Measurements from ENCODE around the gene CGNL1. TPM values are rescaled to one million over a fixed set of nuclear protein-coding genes. Genes with fewer than 3 reads are reported as not detected.

CGNL1 gene
- total and polyA plus RNA-seq, 5 experiments from 2014 or later = not detected

GRCh38 chr15:57422113-57422754 is 45.9 kb downstream of the CGNL1 start:
- no peak for DNase-seq
- POLR2A ChIA-PET = no interaction called here
- Mint-ChIP-seq H3K36me3 (no peaks in the 10 kb centered on the region), H3K4me3 (no peak overlapping the region), H3K27me3 (peaks cover 0 to 14% (median 2%) of the 10 kb centered on the region in 5 donors), H3K4me1 (no peaks in the 10 kb centered on the region), H3K9me3 (peaks cover 0 to 2% (median 0%) of the 10 kb centered on the region in 9 donors), H3K27ac (no peak overlapping the region)
- no peak for ATAC-seq

- DNase-seq (no peak), ATAC-seq (no peak)
- Mint-ChIP-seq H3K4me1 (no peaks in the 10 kb centered on the region), H3K27me3 (peaks cover 0 to 21% (median 2%) of the 10 kb centered on the region in 5 donors), H3K9me3 (peaks cover 0 to 2% (median 0%) of the 10 kb centered on the region in 9 donors), H3K36me3 (no peaks in the 10 kb centered on the region), H3K27ac (peak overlapping the region in 1 of 10 donors; percentile 16), H3K4me3 (no peak overlapping the region)
- POLR2A ChIA-PET = no interaction called here
Measured at GRCh38 chr15:57423599-57424140, 47.4 kb downstream of the CGNL1 start.

GRCh38 chr15:57424628-57425405 is 48.5 kb downstream of the CGNL1 start:
- H3K4me3 Mint-ChIP-seq = no peak overlapping the region
- ATAC-seq (no peak), DNase-seq (no peak)
- peaks cover 0 to 2% (median 0%) of the 10 kb centered on the region in 9 donors for H3K9me3 Mint-ChIP-seq
- peaks cover 0 to 21% (median 2%) of the 10 kb centered on the region in 5 donors for H3K27me3 Mint-ChIP-seq
- no peaks in the 10 kb centered on the region for H3K36me3 Mint-ChIP-seq
- no peaks in the 10 kb centered on the region for H3K4me1 Mint-ChIP-seq
- H3K27ac Mint-ChIP-seq = no peak overlapping the region
- POLR2A ChIA-PET = no interaction called here

GRCh38 chr15:57425842-57426241 is 49.5 kb downstream of the CGNL1 start:
- Mint-ChIP-seq H3K4me1 (no peaks in the 10 kb centered on the region), H3K27me3 (peaks cover 0 to 21% (median 2%) of the 10 kb centered on the region in 5 donors), H3K27ac (no peak overlapping the region), H3K9me3 (peaks cover 0 to 2% (median 0%) of the 10 kb centered on the region in 9 donors), H3K36me3 (no peaks in the 10 kb centered on the region), H3K4me3 (no peak overlapping the region)
- DNase-seq (no peak), ATAC-seq (no peak)
- POLR2A ChIA-PET = no interaction called here

GRCh38 chr15:57427367-57427821 is 51.1 kb downstream of the CGNL1 start:
- Mint-ChIP-seq H3K4me3 (no peak overlapping the region), H3K4me1 (no peaks in the 10 kb centered on the region), H3K36me3 (no peaks in the 10 kb centered on the region), H3K27ac (no peak overlapping the region), H3K27me3 (peaks cover 0 to 24% (median 3%) of the 10 kb centered on the region in 5 donors), H3K9me3 (peaks cover 0 to 2% (median 0%) of the 10 kb centered on the region in 9 donors)
- POLR2A ChIA-PET = no interaction called here
- DNase-seq (no peak), ATAC-seq (no peak)

- Mint-ChIP-seq H3K4me1 (no peaks in the 10 kb centered on the region), H3K36me3 (no peaks in the 10 kb centered on the region), H3K27ac (no peak overlapping the region), H3K27me3 (peaks cover 0 to 17% (median 3%) of the 10 kb centered on the region in 5 donors), H3K9me3 (no peaks in the 10 kb centered on the region), H3K4me3 (no peak overlapping the region)
- POLR2A ChIA-PET = no interaction called here
- ATAC-seq (no peak), DNase-seq (no peak)
Measured at GRCh38 chr15:57432141-57432741, 55.9 kb downstream of the CGNL1 start.

GRCh38 chr15:57436166-57436565 is 59.9 kb downstream of the CGNL1 start:
- POLR2A ChIA-PET = no interaction called here
- DNase-seq (no peak), ATAC-seq (no peak)
- H3K27me3 Mint-ChIP-seq = peaks cover 0 to 13% (median 3%) of the 10 kb centered on the region in 5 donors
- peaks cover 0 to 4% (median 0%) of the 10 kb centered on the region in 4 donors for H3K4me1 Mint-ChIP-seq
- no peak overlapping the region for H3K4me3 Mint-ChIP-seq
- H3K9me3 Mint-ChIP-seq = no peaks in the 10 kb centered on the region
- H3K27ac Mint-ChIP-seq = no peak overlapping the region
- H3K36me3 Mint-ChIP-seq = no peaks in the 10 kb centered on the region

- ATAC-seq (no peak), DNase-seq (no peak)
- peaks cover 0 to 4% (median 0%) of the 10 kb centered on the region in 4 donors for H3K4me1 Mint-ChIP-seq
- H3K9me3 Mint-ChIP-seq = no peaks in the 10 kb centered on the region
- no peak overlapping the region for H3K27ac Mint-ChIP-seq
- no peaks in the 10 kb centered on the region for H3K36me3 Mint-ChIP-seq
- no peak overlapping the region for H3K4me3 Mint-ChIP-seq
- H3K27me3 Mint-ChIP-seq = peaks cover 0 to 13% (median 3%) of the 10 kb centered on the region in 5 donors
- POLR2A ChIA-PET = no interaction called here
Measured at GRCh38 chr15:57436961-57437360, 60.7 kb downstream of the CGNL1 start.

GRCh38 chr15:57437564-57437963 is 61.3 kb downstream of the CGNL1 start:
- POLR2A ChIA-PET = no interaction called here
- no peak for DNase-seq
- no peak for ATAC-seq
- no peak overlapping the region for H3K27ac Mint-ChIP-seq
- H3K36me3 Mint-ChIP-seq = no peaks in the 10 kb centered on the region
- H3K4me1 Mint-ChIP-seq = peaks cover 0 to 4% (median 0%) of the 10 kb centered on the region in 4 donors
- H3K4me3 Mint-ChIP-seq = no peak overlapping the region
- H3K27me3 Mint-ChIP-seq = peaks cover 0 to 10% (median 3%) of the 10 kb centered on the region in 5 donors
- no peaks in the 10 kb centered on the region for H3K9me3 Mint-ChIP-seq

- no peak overlapping the region for H3K4me3 Mint-ChIP-seq
- H3K9me3 Mint-ChIP-seq = no peaks in the 10 kb centered on the region
- no peak for DNase-seq
- H3K27ac Mint-ChIP-seq = no peak overlapping the region
- H3K4me1 Mint-ChIP-seq = peaks cover 0 to 4% (median 0%) of the 10 kb centered on the region in 4 donors
- no peaks in the 10 kb centered on the region for H3K36me3 Mint-ChIP-seq
- peaks cover 0 to 10% (median 4%) of the 10 kb centered on the region in 5 donors for H3K27me3 Mint-ChIP-seq
- POLR2A ChIA-PET = no interaction called here
- ATAC-seq = no peak
Measured at GRCh38 chr15:57438166-57438565, 61.9 kb downstream of the CGNL1 start.

GRCh38 chr15:57439128-57440027 is 63.1 kb downstream of the CGNL1 start:
- POLR2A ChIA-PET = no interaction called here
- no peak for DNase-seq
- H3K27ac Mint-ChIP-seq = peak overlapping the region in 1 of 10 donors; percentile 71
- H3K27me3 Mint-ChIP-seq = peaks cover 0 to 7% (median 5%) of the 10 kb centered on the region in 5 donors
- H3K9me3 Mint-ChIP-seq = no peaks in the 10 kb centered on the region
- H3K4me1 Mint-ChIP-seq = peaks cover 0 to 4% (median 0%) of the 10 kb centered on the region in 4 donors
- no peak overlapping the region for H3K4me3 Mint-ChIP-seq
- ATAC-seq = no peak
- no peaks in the 10 kb centered on the region for H3K36me3 Mint-ChIP-seq

GRCh38 chr15:57440167-57440566 is 63.9 kb downstream of the CGNL1 start:
- DNase-seq = no peak
- Mint-ChIP-seq H3K4me1 (peaks cover 0 to 4% (median 0%) of the 10 kb centered on the region in 4 donors), H3K9me3 (no peaks in the 10 kb centered on the region), H3K27ac (no peak overlapping the region), H3K4me3 (no peak overlapping the region), H3K27me3 (peaks cover 0 to 5% (median 3%) of the 10 kb centered on the region in 5 donors), H3K36me3 (no peaks in the 10 kb centered on the region)
- POLR2A ChIA-PET = no interaction called here
- no peak for ATAC-seq

All from naive thymus-derived CD8-positive, alpha-beta T cell (primary cell).